DMS 273 (cell line): Measurements from ENCODE around the gene OVAAL.
A peak's percentile ranks its signal among the peaks of the same experiment; 100 is the strongest.

Experiments
- DNase-seq: peaks from one replicate; lab custom pipeline; 2025; ENCODE audit not compliant: unreplicated experiment; lab: John Stamatoyannopoulos, UW

Gene OVAAL

DNA sequence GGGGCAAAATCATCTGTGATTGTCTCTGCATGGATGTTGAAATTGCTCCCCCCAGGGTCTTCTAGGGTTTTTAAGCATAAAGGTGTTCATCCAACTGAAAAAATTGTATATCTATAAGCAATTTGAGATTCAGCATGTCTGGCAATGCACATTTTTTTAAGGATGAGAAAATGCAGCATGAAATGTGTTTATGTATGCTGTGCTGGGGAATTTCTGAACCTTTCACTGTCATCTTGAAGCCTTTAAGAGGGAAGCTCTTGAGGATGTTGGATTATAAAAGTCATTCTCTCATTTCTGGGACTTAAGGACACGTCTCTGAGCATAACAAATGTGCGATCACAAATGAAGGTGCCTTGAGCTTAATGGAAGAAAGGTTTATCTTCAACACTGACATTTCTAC lies 9.4 kb downstream of the OVAAL start:
- no peak for DNase-seq

DNA sequence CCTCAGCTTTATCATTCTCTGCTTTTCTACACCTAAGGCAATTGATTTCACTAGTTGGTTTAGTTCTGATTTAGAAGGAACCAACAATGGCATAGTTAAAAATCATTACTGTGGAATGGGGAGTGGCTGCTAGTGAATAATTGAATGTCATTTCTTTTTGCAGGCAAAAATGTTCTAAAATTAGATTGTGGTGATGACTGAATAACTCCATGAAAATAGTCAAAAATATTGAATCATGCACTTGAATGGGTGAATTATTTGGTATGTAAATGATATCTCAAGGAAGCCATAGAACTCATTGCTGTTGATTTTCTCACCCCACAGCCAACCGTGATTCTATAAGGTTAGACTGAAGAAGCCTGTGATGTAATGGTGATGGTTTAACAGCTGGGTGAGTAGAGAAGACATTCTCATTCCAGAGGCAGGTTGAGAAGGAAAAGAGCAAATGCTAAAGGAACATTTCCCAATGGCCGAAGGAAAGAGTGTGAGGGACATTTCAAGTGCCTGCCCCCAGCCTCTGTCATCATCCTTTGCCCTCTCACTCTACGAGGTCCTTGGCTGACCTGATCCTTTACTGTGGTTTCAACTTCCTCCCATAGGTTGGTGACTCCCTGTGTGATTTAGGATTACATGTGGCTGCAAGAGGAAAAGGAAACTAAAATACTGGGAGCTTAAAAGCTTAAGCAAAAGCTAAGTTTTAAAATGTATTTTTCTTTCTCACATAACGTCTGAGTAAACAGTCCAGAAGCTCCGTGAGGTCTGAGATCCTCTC lies 12.5 kb downstream of the OVAAL start:
- no peak for DNase-seq

- DNase-seq, result no peak
Measured at GRCh38 chr1:180571832-180572636, 13.3 kb downstream of the OVAAL start.

DNA sequence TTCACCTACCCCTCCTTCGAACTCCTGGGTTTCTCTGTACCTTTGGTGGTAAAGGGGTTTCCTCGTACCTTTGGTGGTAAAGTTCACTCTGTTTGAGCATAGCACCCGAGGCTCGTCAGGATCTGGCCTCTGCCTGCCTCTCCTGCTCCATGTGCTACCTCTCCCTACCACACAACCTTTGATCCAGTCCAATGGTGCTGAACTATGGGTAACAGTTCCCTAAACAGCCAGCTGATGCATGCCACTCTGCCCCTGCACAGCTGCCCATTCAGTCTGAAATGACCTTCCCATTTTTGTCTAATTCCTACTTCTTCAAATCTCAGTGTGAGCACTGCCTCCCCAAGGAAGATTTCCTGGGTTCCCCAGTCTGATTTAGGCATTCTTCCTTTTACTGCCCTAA lies 14.0 kb downstream of the OVAAL start:
- DNase-seq, result no peak

GRCh38 chr1:180574031-180574713 lies 15.4 kb downstream of the OVAAL start:
- DNase-seq, result no peak

- no peak for DNase-seq
Measured at GRCh38 chr1:180577361-180577760, 18.6 kb downstream of the OVAAL start.

- peak; percentile 42 for DNase-seq
Measured at GRCh38 chr1:180579961-180580611, 21.3 kb downstream of the OVAAL start.

DNA sequence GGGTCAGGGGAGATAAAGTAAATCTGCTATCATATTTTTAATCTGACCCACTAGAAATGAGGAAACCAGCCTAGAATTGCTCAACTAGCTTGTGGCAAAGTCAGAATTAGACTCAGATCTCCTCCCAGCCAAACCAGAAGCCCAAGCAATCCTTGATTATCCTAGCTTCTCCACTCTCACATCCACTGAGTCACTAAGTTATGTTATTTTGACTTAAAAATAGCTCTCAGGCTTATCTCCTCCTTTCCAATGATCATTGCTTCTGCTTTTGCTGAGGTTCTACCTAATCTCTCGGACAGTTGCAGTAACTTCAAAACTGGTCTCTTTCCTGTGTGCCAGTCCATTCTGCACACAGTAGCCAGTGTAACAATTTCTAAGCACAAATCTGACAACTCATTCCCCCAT lies 22.9 kb downstream of the OVAAL start:
- DNase-seq, result no peak

DNA sequence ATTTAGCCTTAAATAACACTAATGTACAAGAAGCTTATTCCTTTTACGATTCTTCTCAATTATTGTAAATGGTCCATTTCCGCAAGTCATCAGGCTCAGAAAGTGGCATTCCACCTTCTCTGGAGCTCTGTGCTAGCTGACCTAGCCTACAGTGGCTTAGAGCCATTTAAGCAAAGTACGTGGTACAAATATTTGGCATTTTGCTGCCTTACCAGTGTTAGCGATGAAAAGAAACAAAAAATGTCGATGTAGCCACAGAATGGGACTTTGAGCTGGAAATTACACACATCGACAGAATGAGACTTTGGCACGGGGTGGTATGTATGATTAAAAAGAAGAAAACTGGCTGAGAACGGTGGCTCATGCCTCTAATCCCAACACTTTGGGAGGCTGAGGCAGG lies 26.1 kb downstream of the OVAAL start:
- DNase-seq, result no peak

DNA sequence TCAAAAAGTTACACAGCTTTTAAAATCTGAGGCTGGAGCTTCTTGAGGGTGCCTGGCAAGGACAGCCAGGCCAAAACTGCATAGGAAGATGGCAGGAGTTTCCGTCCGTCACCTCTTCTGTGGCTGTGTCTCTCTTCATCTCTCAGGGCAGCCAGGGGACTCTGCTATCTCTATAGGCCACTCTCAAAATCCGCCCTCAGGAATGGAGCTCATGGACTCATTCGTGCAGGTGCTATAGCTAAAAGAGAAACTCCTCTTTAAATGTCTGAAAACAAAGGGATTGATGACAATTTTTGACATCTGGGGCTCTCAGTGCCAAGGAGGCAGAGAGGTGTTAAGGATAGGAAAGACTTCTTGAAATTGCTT lies 27.2 kb downstream of the OVAAL start:
- DNase-seq, result no peak

GRCh38 chr1:180586671-180587155 lies 27.9 kb downstream of the OVAAL start:
- DNase-seq, result peak; percentile 25

GRCh38 chr1:180588121-180588520 lies 29.4 kb downstream of the OVAAL start:
- DNase-seq, result no peak

DNA sequence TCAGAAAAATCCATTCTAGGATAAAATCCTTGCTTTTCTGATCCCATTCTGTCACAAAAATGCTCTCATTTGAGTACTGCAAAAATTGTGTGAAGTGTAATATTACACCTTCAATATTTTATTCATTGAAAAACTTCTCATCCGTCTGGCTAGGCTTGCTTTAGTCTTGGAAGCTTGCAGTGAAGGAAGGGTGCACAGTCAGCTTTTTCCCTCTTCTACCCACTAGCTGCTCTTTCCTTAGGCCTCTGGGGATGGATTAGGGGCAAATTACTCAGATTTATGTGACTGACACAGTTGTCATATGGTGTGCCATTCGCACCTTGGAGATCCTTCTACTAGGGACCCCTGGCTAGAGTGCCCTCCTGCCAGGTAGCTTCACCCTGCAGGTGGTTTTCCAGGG lies 32.1 kb downstream of the OVAAL start:
- DNase-seq, result no peak

DNA sequence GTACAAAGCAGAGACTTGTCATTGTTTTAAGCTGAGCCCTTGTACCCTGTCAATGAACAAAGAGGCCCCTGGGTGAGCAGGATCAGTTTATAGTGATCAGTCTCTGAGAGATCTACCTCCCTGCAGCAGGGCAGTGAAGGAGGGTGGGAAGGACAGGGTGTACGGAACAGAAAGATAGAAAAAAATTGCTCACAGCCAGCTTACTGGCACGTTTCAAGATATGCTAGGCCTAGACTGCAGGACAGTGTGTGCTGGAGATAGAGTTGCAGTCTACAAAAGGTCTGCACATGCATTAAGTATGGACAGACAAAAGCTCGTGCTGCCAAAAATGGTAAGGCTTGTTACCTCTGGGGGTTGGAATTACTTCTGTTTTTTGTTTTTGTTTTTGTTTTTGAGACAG lies 34.6 kb downstream of the OVAAL start:
- DNase-seq, result no peak

DNA sequence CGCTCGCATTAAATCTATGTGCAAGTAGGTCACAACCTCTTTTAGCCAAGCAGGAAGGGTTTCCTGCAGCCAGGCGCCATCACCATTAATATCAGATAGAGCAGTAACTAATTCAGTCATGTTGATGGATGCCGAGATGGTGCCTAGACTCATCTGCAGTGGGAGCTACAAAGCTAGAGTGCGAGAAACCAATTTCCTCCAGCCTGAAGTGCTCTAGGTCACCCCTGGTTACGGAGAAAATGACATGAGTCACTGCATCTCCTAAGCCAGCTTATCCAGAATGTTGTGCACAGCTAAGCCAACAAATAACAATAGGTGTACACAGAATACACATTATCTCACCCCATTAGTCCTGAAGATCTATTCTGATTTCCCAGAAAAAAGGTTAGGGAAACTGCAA lies 36.0 kb downstream of the OVAAL start:
- no peak for DNase-seq

DNA sequence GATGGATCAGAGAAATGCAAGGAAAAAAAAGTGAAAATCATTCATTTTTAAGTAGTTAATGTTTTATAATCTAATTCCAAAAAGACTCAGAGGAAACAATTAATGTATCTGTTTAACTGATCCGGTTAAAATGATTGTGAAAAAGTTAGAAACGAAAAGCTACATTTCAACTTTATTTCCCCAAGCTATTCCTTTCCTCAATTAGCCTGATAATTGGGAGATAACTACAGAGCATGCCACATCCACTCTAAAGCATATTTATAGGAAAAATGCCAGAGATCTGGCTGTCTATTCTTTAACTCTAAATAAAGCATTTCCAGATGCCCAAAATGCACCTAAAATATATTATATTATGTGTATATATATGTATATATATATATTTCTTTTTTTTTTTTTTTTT lies 37.2 kb downstream of the OVAAL start:
- no peak for DNase-seq

- no peak for DNase-seq
Measured at GRCh38 chr1:180597520-180597919, 38.8 kb downstream of the OVAAL start.

DNA sequence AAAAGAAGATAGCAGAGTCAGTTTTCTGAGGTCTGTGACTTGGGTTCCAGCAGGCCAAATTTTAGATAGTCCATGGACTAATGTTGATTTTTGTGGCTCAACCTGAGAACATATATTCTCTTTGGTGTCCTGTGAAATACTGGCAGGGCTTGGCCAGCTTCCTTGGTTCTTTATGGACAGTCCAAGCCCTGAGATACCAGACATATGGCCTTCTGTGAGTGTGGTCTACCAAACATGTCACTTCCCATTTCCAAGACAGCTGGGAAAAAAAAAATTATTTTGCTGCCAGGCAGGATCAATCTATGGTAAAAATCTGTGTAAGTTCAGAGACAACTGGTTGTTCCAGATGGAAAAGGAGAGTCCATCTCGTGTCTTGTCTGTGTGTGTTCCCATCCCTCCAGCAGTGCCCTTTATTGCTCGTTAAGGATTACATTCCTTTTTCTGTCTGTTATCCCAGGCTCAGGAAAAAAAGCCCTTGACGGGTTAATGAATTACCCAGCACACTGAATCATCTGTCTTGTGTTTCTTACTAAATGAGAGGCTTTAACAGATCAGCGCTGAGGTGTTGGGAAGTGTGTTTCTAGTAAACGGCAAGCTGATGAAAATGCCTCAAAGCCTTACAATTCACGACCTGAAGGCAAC lies 39.7 kb downstream of the OVAAL start:
- DNase-seq, result peak; percentile 28

DNA sequence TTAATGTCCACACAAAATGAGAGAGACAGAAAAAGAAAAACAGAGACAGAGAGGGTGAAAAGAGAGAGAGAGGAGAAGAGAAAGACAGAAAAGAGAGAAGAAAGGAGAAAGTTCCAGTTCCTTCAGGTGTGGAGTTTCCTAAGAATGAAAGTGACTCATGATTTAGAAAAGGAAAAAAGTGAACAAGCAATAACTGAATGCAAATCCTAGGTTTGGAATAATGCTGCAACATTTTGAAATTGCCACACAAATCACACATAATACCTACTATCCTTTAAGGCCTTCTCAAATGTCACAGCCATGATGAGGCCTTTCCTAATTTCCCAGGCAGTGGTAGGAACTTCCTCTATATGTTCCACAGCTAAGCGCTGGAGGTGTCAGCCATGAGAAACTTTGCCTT lies 41.6 kb downstream of the OVAAL start:
- no peak for DNase-seq

GRCh38 chr1:180601512-180601911 lies 42.7 kb downstream of the OVAAL start:
- DNase-seq, result no peak
